HUES6 (cell line): Measurements from ENCODE around the gene SERPINB1.
"Not testable (repeated sequence)": the region's sequence is repeated elsewhere in the genome, so short reads cannot be mapped to it uniquely, and the experiment has no call there.

ENCODE experiments used
- H3K27ac ChIP-seq: 2 replicates; pipeline ENCODE4 v1.7.0; 2013; ENCODE audit warnings: low read depth, mild to moderate bottlenecking, low read length, inconsistent platforms
- H3K27me3 ChIP-seq: 2 replicates; pipeline ENCODE4 v1.6.1; 2013; ENCODE audit warnings: low read length; ENCODE audit not compliant: control insufficient read depth, insufficient read depth
- H3K36me3 ChIP-seq: 2 replicates; pipeline ENCODE4 v1.6.1; 2013; ENCODE audit warnings: low read length; ENCODE audit not compliant: control insufficient read depth, insufficient read depth
- H3K4me1 ChIP-seq: 2 replicates; pipeline ENCODE4 v1.6.1; 2013; ENCODE audit warnings: low read length; ENCODE audit not compliant: control insufficient read depth, insufficient read depth
- H3K4me3 ChIP-seq: 2 replicates; pipeline ENCODE4 v1.5.1; 2013; ENCODE audit warnings: low read depth, low read length
- H3K9ac ChIP-seq: one replicate; pipeline ENCODE4 v1.6.1; 2013; ENCODE audit warnings: mild to moderate bottlenecking, low read length
- H3K9me3 ChIP-seq: 2 replicates; pipeline ENCODE4 v1.6.1; 2013; ENCODE audit warnings: low read depth, low read length; ENCODE audit not compliant: control insufficient read depth, insufficient read depth

The SERPINB1 gene

DNA sequence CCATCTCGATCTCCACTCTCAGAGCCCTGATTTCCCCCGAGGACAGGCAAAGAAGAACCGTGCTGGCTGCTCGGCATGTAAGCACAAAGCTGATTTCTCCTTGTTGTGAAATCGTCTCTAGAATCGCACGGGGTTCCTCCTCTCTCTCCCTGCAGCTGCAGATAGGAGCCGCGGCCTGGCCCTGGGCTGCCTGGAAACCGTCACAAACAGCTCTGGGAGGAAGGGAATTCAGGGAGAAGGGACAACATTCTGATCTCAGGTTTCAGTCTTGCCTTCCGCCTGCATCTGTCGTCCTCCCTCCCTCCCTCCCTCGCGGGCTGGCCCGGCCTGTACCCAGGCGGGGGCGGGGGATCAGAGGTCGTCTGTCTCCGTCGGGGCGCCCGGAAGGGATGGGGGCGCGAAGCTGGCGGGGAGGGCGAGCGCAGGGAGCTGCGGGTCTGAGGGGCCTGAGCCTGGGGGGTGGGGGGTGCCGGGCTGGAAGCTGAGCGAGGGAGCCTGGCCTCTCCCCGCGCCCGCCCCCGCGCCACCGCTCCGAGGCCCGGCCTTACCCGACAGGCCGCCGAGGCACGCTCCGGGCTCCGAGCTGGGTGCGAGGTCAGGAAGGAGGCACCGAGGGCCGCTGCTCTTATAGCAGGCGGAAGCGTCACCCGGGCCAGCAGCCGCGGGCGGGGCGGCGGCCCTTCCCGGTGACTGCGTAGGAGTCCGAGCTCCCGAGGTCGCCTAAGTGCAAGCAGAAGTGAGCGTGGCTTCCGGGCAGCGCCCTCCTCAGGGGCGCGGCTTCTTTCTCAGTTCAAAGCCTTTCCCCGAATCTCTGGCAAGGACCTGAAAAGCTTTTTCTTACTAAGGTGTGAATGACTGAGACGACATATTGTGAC lies at the start of gene SERPINB1:
Gene SERPINB1, minus strand, starts transcription at position 600 of the 875 bp plus-strand sequence. CDS start 1,277 bp downstream, outside the sequence.
- Histone ChIP-seq H3K9me3 (peaks cover 3% of the 10 kb centered on the region; the same call in 1 of the 2 replicates), H3K9ac (peak within 1 kb of the TSS; percentile 84), H3K27me3 (no peaks in the 10 kb centered on the region), H3K27ac (peak within 1 kb of the TSS; percentile 34; the same call in 1 of the 2 replicates), H3K36me3 (peaks cover 14% of the 10 kb centered on the region), H3K4me3 (peak within 1 kb of the TSS; percentile 71), H3K4me1 (peaks cover 21% of the 10 kb centered on the region)

DNA sequence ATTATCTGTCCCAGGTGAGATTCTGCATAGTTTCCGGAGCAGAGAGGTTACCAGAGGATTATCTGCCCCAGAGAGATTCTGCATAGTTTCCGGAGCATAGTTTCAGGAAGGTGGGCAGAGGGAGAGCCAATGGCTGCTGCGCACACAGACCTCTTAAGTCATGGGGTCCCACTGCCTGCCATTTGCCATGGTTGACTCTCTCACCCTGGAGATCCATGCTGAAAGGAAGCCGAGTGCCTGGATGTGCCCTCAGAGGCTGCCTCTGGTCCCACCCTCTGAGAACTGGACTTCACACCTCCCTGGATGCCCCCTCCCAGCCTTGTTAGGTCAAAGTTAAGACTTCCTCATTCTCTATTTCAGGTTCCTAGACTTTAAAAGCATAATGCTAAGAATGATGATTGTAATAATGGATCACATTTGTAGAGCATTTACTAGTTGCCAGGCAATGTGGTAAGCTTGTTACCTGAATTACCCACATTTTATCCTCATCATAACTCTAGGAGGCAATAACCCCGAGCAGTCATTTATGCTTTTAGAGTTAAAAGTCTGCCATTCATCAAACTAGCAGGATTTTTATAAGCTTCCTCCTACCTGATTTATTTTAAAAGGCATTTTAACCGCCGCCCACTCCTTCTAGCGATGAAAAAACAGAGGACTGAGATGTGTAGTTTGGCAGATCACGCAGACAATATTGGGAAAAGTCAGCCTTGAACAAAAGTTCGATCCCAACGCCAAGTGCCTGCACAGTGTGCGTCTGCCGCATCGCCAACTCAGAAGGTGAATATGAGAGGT lies 49.5 kb upstream of the SERPINB1 start:
- H3K9ac ChIP-seq, result no peak overlapping the region
- no peaks in the 10 kb centered on the region for H3K9me3 ChIP-seq
- H3K4me3 ChIP-seq, result no peak overlapping the region
- H3K27me3 ChIP-seq, result no peaks in the 10 kb centered on the region
- H3K4me1 ChIP-seq, result no peaks in the 10 kb centered on the region; the same call in 1 of the 2 replicates
- H3K27ac ChIP-seq, result no peak overlapping the region
- H3K36me3 ChIP-seq, result peaks cover 80% of the 10 kb centered on the region

- no peak overlapping the region for H3K4me3 ChIP-seq
- H3K36me3 ChIP-seq, result peaks cover 31% of the 10 kb centered on the region
- no peaks in the 10 kb centered on the region; the same call in 1 of the 2 replicates for H3K4me1 ChIP-seq
- H3K9me3 ChIP-seq, result peaks cover 2% of the 10 kb centered on the region; the same call in 1 of the 2 replicates
- no peaks in the 10 kb centered on the region for H3K27me3 ChIP-seq
- H3K9ac ChIP-seq, result no peak overlapping the region
- no peak overlapping the region for H3K27ac ChIP-seq
Measured at GRCh38 chr6:2885967-2886735, 44.5 kb upstream of the SERPINB1 start.

GRCh38 chr6:2884804-2885203 lies 43.1 kb upstream of the SERPINB1 start:
- no peak overlapping the region for H3K9ac ChIP-seq
- no peaks in the 10 kb centered on the region; the same call in 1 of the 2 replicates for H3K4me1 ChIP-seq
- H3K4me3 ChIP-seq, result no peak overlapping the region
- no peak overlapping the region for H3K27ac ChIP-seq
- H3K27me3 ChIP-seq, result no peaks in the 10 kb centered on the region
- peaks cover 3% of the 10 kb centered on the region; the same call in 1 of the 2 replicates for H3K9me3 ChIP-seq
- H3K36me3 ChIP-seq, result peaks cover 17% of the 10 kb centered on the region

GRCh38 chr6:2883673-2884072 lies 42.0 kb upstream of the SERPINB1 start:
- Histone ChIP-seq H3K27ac (no peak overlapping the region), H3K4me1 (no peaks in the 10 kb centered on the region; the same call in 1 of the 2 replicates), H3K36me3 (peaks cover 8% of the 10 kb centered on the region; the same call in 1 of the 2 replicates)

GRCh38 chr6:2881423-2881822 lies 39.8 kb upstream of the SERPINB1 start:
- Histone ChIP-seq H3K9me3 (peaks cover 3% of the 10 kb centered on the region; the same call in 1 of the 2 replicates), H3K36me3 (no peaks in the 10 kb centered on the region), H3K4me1 (peaks cover 19% of the 10 kb centered on the region), H3K27me3 (no peaks in the 10 kb centered on the region), H3K4me3 (no peak overlapping the region), H3K27ac (no peak overlapping the region), H3K9ac (no peak overlapping the region)

More at GRCh38 chr6:2883673-2884072, 42.0 kb upstream of the SERPINB1 start:
- H3K27me3 ChIP-seq, result no peaks in the 10 kb centered on the region
- no peak overlapping the region for H3K9ac ChIP-seq
- no peak overlapping the region for H3K4me3 ChIP-seq
- H3K9me3 ChIP-seq, result peaks cover 3% of the 10 kb centered on the region; the same call in 1 of the 2 replicates

DNA sequence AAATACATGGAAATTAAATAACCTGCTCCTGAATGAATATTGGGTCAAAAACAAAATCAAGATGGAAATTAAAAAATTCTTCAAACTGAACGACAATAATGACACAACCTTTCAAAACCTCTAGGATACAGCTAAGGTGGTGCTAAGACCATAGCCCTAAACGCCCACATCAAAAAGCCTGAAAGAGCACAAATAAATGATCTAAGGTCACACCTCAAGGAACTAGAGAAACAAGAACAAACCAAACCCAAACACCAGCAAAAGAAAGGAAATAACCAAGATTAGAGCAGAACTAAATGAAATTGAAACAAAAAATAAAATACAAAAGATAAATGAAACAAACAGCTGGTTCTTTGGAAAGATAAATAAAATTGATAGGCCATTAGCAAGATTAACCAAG lies 38.5 kb upstream of the SERPINB1 start:
- not testable (repeated sequence) for H3K27me3 ChIP-seq, H3K9ac ChIP-seq, H3K27ac ChIP-seq, H3K9me3 ChIP-seq, H3K36me3 ChIP-seq, H3K4me3 ChIP-seq
- H3K4me1 ChIP-seq, result peaks cover 22% of the 10 kb centered on the region

DNA sequence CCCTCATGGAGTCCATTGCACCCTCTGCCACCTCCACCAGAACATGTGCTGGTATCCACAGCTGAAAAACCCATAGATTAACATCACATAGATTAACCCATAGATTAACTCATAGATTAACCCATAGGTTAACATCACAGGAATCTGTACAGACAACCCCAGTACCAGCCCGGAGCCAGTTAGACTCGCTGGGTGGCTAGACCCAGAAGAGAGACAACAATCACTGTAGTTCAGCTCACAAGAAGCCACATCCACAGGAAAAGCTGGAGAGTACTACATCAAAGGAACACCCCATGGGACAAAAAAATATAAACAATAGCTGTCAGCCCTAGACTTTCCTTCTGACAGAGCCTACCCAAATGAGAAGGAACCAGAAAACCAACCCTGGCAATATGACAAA lies 36.3 kb upstream of the SERPINB1 start:
- H3K4me1 ChIP-seq, result peaks cover 34% of the 10 kb centered on the region
- H3K4me3 ChIP-seq, result no peak overlapping the region
- peaks cover 3% of the 10 kb centered on the region; the same call in 1 of the 2 replicates for H3K9me3 ChIP-seq
- no peaks in the 10 kb centered on the region for H3K36me3 ChIP-seq
- H3K27ac ChIP-seq, result peak overlapping the region; percentile 2; the same call in 1 of the 2 replicates
- no peaks in the 10 kb centered on the region for H3K27me3 ChIP-seq
- peak overlapping the region; percentile 69 for H3K9ac ChIP-seq

DNA sequence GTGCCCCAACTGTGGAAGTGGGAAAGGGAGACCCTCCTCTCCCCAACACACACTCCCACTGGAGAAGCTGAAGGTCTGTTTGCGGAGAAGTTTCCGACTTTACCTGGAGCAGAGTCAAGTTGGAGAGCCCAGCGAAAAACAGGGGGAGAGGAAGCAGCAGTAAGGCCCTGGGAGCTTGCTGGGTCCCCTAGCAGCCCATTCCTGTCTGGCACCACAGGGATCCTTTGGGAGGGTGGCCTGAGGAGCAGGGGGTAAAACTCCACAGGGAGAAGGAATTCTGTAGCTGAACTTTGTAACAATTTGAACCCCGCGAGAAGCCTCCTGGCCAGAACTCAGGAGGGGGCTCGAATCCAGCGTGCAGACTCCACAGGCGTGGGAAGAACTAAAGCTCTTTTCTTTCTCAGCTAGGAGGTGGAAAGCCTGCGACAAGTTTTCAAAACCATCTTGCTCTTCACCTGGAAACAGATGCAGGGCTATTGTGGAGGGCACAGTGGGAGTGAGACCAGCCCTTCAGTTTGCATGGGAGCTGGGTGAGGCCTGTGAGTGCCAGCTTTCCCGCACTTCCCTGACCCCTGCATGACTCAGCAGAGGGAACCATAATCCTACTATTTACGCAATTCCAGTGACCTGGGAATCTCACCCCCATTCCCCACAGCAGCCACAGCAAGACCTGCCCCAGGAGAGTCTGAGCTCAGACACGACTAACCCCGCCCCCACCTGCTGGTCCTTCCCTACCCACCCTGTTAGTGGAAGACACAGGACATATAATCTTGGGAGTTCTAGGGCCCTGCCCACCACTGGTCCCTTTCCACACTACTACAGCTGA lies 35.6 kb upstream of the SERPINB1 start:
- H3K9me3 ChIP-seq, result peaks cover 3% of the 10 kb centered on the region; the same call in 1 of the 2 replicates
- H3K9ac ChIP-seq, result peak overlapping the region; percentile 69
- H3K4me3 ChIP-seq, result peak overlapping the region; percentile 74
- no peaks in the 10 kb centered on the region for H3K36me3 ChIP-seq
- H3K4me1 ChIP-seq, result peaks cover 34% of the 10 kb centered on the region
- peak overlapping the region; percentile 2; the same call in 1 of the 2 replicates for H3K27ac ChIP-seq
- no peaks in the 10 kb centered on the region for H3K27me3 ChIP-seq
